HFF-Myc (cell line): Measurements from ENCODE around the gene TSPAN17.
A peak's percentile ranks its signal among the peaks of the same experiment; 100 is the strongest.

ENCODE experiments used
- DNase-seq: peaks from one replicate; pipeline ENCODE4 v3.0.0-alpha.2; 2011; ENCODE audit warnings: low read depth; ENCODE audit errors: extremely low read depth
- H3K4me3 ChIP-seq: replicated peaks from 2 replicates; pipeline ENCODE4 v1.5.1; 2011; ENCODE audit warnings: low read depth, mild to moderate bottlenecking, control low read depth, low read length
- TF ChIP-seq, protein P1 (sequence below): IDR thresholded peaks from 2 replicates; pipeline ENCODE4 v1.5.1; 2012; ENCODE audit warnings: mild to moderate bottlenecking, low read depth, low read length, control low read depth; ENCODE audit errors: missing control alignments

The TSPAN17 gene

DNA sequence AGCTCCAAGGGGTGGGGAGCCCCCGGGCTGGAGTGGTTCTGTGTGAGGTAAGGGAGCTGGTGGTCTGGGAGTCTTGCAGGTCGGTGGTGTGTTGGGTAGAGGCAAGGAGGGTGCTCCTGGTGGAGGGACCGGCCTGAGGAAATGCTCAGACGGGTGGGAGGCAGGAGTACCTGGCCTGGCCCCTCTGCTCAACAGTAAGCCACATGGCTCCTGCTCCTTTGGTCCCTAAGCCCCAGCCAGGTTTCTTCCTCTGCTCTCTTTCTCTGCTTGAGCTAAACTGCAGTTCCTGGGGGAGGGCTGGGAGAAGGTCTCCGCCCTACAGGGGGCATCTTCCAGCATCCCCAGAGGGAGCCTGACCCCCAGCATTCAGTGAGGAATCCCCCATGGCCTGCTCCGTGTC, 17.2 kb downstream of the TSPAN17 start:
- TF ChIP-seq, protein P1, sequence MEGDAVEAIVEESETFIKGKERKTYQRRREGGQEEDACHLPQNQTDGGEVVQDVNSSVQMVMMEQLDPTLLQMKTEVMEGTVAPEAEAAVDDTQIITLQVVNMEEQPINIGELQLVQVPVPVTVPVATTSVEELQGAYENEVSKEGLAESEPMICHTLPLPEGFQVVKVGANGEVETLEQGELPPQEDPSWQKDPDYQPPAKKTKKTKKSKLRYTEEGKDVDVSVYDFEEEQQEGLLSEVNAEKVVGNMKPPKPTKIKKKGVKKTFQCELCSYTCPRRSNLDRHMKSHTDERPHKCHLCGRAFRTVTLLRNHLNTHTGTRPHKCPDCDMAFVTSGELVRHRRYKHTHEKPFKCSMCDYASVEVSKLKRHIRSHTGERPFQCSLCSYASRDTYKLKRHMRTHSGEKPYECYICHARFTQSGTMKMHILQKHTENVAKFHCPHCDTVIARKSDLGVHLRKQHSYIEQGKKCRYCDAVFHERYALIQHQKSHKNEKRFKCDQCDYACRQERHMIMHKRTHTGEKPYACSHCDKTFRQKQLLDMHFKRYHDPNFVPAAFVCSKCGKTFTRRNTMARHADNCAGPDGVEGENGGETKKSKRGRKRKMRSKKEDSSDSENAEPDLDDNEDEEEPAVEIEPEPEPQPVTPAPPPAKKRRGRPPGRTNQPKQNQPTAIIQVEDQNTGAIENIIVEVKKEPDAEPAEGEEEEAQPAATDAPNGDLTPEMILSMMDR = no peak
- no peak overlapping the region for H3K4me3 ChIP-seq
- DNase-seq = no peak

DNA sequence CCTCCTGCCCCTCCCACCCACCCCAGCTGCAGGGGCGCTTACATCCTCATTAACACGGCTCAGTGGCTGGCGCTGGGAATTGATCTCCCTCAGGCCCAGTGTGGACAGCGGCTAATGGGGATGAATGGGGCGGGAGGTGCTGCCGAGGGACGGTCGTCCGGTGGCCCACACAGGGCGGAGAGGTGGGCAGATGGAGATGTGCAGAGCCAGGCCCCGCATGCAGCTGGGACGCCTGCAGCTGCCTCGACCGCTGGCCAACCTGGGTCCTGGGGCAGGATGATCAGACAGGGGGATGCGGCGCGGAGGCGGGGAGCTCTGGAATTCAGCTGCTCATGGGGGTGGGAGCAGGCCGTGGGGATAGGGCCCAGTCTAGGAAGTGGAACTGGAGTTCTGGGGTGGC, 17.6 kb downstream of the TSPAN17 start:
- TF ChIP-seq, protein P1 = no peak
- H3K4me3 ChIP-seq = no peak overlapping the region
- DNase-seq = no peak

DNA sequence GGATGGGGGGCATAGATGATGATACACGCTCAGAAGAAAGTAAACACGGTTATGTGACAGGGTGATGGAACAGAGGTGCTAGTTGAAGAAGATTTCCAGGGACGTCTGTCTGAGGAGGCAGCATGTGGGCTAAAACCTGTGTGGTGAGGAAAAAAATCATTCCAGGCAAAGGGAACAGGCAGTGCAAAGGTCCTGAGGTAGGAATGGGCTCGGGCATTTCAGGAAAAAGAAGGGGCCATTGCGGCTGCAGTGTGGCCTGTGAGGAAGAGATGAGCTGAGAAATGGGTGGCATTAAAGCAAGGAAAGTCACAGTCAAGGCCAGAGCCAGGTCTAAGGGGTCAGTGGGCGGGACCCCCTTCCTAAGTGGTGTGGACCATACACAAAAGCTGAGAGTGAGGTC, 18.2 kb downstream of the TSPAN17 start:
- no peak overlapping the region for H3K4me3 ChIP-seq
- DNase-seq = no peak
- TF ChIP-seq, protein P1 = no peak

DNA sequence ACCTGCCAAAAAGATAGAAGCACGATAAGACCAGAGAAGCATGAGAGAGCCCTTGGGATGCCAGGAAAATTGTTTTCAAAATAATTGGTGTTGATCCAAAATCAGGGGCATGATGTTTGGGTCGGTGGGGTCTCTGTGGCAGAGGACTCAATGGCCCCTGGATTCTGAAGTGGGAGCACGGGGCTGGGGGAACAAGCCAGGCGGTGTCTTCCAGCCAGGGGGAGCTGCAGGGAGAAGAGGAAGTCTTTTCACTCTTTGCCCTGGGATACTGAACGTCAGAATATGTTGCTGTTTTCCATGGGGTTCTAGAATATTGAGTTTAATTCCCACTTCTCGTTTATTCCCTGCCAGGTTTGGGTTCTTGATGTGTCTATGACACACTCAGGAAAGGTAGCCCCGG, 20.4 kb downstream of the TSPAN17 start:
- DNase-seq = no peak
- H3K4me3 ChIP-seq = no peak overlapping the region
- TF ChIP-seq, protein P1 = peak; percentile 7

DNA sequence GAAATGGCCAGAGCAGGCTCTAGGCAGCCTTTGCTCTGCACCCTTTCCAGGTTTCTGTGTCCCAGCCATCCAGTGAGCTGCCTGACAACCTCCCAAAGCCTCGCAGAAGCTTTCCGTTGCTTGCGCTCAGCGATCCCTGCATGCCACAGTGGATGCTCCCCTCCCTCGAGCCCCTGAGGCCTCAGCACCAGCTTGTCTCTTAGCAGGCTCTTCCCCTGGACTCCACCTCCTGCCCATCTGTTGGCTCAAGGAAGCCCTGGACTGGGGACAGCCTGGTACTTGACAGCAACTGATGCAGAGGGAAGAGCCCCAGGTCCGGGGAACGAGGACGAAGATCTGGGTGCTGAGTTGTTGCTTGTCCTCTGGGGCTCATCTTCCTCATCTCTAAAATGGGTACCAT, 23.2 kb downstream of the TSPAN17 start:
- no peak for DNase-seq
- no peak overlapping the region for H3K4me3 ChIP-seq
- TF ChIP-seq, protein P1 = no peak

DNA sequence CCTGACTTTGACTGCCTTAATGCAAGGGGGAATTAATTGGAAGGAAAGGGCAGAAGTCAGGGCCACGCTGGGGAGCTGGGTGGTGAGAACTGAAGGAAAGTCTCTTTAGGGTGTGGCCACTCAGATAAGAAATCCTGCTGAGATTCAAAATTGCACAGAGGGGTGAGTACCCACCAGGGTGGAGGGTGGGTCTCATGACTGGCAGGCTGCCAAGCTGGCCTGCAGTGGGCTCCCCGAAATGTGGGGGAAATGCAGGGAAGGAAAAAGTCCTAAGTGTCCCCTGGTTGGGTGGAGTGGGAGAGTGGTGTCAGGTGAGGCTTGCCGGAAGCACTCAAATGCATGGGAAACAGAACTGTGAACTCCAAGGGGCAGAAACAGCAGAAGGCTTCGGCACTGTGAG, 24.1 kb downstream of the TSPAN17 start:
- no peak for DNase-seq
- TF ChIP-seq, protein P1 = no peak
- no peak overlapping the region for H3K4me3 ChIP-seq
